ENCODE results near the gene POLDIP2. TPM values are rescaled to one million over a fixed set of nuclear protein-coding genes. Genes with fewer than 3 reads are reported as not detected.

The POLDIP2 gene
- total and polyA plus RNA-seq, 7 donors = 172 to 299 (median 196) TPM

DNA sequence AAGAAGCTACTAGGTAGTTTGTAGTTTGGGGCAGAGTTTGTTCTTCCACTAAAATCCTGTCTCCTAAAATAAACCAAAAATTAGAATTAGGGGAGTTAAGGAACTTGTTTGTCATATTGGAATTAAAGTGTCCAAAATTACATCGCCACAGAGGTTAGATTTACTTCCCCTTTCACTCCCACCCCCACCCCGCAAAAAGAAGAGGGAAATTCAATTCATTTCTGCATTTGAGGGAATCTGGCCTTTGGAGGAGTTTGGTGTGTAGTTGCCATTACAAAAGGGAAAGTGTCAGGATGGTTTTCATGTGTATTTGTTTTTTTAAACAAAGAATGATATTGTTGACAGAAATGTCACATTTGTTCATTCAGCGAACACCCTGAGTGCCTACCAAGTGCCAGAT is 32.5 kb downstream of the POLDIP2 start:
- ATAC-seq = no peak

DNA sequence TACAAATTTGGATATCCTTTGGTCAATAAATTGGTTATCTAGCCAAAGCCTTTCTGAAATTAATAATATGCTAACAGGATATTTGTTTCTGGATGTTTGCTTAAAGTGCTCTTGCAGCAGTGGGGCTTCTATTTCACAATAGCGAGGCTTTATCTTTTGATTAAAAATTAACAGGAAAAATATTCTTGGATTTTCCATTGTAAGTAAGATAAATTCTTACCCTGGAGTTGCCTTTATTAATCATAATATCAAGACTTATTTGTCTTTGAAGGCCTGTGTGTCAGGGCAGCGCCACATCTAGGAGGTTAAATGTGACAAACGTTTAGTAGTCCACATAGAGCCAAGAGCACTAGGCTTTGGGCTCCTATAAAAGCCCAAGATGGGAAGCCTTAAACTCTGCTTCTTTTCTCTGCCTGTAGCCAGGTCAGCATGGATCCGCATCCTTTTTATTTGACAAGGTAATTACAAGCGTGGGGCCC is 33.0 kb downstream of the POLDIP2 start:
- H3K4me3 ChIP-seq = no peak overlapping the region
- H3K9me3 ChIP-seq = no peaks in the 10 kb centered on the region
- whole genome bisulfite sequencing, 3 donors = 86 to 91% (median 88%) methylated on average over 5 of the region's 5 CpGs
- H3K4me1 ChIP-seq = peaks cover 6% of the 10 kb centered on the region
- ATAC-seq (no peak), DNase-seq (no peak)
- intact Hi-C loops (cut with DNase I) = no loop called here
- no peaks in the 10 kb centered on the region for H3K27me3 ChIP-seq (ENCODE audit: insufficient read depth in 3 of 3, low read length in 2 of 3)
- H3K27ac ChIP-seq = no peak overlapping the region
- TF ChIP-seq, protein P1, sequence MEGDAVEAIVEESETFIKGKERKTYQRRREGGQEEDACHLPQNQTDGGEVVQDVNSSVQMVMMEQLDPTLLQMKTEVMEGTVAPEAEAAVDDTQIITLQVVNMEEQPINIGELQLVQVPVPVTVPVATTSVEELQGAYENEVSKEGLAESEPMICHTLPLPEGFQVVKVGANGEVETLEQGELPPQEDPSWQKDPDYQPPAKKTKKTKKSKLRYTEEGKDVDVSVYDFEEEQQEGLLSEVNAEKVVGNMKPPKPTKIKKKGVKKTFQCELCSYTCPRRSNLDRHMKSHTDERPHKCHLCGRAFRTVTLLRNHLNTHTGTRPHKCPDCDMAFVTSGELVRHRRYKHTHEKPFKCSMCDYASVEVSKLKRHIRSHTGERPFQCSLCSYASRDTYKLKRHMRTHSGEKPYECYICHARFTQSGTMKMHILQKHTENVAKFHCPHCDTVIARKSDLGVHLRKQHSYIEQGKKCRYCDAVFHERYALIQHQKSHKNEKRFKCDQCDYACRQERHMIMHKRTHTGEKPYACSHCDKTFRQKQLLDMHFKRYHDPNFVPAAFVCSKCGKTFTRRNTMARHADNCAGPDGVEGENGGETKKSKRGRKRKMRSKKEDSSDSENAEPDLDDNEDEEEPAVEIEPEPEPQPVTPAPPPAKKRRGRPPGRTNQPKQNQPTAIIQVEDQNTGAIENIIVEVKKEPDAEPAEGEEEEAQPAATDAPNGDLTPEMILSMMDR (IDR thresholded peaks at IDR 0.05) = no peak
- peaks cover 2 to 33% of the 10 kb centered on the region in 2 donors for H3K36me3 ChIP-seq (ENCODE audit: insufficient read depth in 1 of 2, low read depth in 1 of 2)

More for the DNA sequence above, 32.5 kb downstream of the POLDIP2 start:
- Histone ChIP-seq H3K4me3 (no peak overlapping the region), H3K4me1 (peaks cover 3% of the 10 kb centered on the region), H3K9me3 (no peaks in the 10 kb centered on the region), H3K27ac (no peak overlapping the region), H3K27me3 (ENCODE audit: insufficient read depth in 3 of 3, low read length in 2 of 3) (no peaks in the 10 kb centered on the region), H3K36me3 (ENCODE audit: insufficient read depth in 1 of 2, low read depth in 1 of 2) (peaks cover 2 to 38% of the 10 kb centered on the region in 2 donors)
- intact Hi-C loops (cut with DNase I) = no loop called here
- TF ChIP-seq, protein P1 (IDR thresholded peaks at IDR 0.05) = no peak
- no peak for DNase-seq
- WGBS, 3 donors = 89 to 94% (median 90%) methylated on average over 3 of the region's 3 CpGs

DNA sequence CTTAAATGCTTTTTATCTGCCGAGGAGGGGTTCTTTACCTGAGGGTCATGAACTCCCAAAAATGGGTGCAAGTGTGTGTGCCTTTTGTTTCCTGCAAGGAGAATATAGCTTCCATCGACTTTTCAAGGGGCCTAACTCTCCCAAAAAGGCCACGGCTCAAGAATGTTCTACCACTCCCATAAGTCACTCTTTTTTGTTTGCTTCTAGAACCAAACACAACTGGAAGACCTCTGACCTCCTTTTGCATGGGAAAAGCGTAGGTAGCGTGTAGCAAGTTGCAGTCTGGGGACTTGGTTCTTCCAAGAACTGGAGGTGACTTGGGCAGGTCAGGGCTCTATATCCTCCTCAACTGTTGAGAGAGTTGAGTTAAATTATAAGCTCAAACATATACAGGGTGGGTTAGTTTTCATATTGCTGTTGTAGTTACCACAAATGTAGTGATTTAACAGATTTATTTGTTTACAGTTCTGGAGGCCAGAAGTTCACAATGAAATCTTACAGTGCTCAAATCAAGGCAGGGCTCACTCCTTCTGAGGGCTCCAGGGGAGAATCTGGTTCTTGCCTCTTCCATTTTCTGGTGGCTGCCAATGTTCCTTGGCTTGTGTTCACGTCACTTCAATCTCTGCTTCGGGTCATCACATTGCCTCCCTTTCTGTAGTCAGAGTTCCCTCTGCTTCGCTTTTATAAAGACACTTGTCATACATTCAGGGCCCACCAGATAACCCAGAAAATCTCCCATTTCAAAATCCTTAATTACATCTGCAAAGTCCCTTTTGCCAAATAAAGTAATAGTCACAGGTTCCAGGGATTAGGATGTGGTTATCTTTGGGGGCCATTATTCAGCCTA is 36.9 kb downstream of the POLDIP2 start:
- Histone ChIP-seq H3K4me3 (peak overlapping the region; percentile 82), H3K27me3 (ENCODE audit: insufficient read depth in 3 of 3, low read length in 2 of 3) (no peaks in the 10 kb centered on the region), H3K4me1 (peaks cover 14% of the 10 kb centered on the region), H3K27ac (no peak overlapping the region), H3K9me3 (no peaks in the 10 kb centered on the region), H3K36me3 (ENCODE audit: insufficient read depth in 1 of 2, low read depth in 1 of 2) (no peaks in the 10 kb centered on the region)
- WGBS, 3 donors = 65 to 73% (median 68%) methylated on average over 8 of the region's 8 CpGs
- intact Hi-C loops (cut with DNase I) = no loop called here
- DNase-seq (no peak), ATAC-seq (no peak)
- TF ChIP-seq, protein P1 (IDR thresholded peaks at IDR 0.05) = no peak

DNA sequence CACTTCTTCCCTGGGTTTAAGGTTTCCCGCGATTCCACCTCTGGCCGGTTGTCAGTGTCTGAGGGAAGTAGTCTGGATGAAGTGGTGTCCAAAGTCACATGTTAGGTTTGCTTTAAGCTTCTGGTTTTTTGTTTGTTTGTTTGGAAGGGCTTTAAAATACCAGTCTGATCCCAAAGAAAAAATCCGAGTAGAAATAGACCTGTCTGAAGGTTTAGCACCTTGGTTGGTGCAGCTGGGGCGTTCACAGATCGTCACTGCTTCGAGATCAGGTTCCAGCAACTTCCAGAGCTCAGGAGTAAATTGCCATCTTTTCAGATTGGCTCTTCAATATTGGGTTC is 37.8 kb downstream of the POLDIP2 start:
- H3K9me3 ChIP-seq = no peaks in the 10 kb centered on the region
- DNase-seq = no peak
- H3K4me1 ChIP-seq = peaks cover 14% of the 10 kb centered on the region
- TF ChIP-seq, protein P1 (IDR thresholded peaks at IDR 0.05) = no peak
- no peaks in the 10 kb centered on the region for H3K27me3 ChIP-seq (ENCODE audit: insufficient read depth in 3 of 3, low read length in 2 of 3)
- H3K4me3 ChIP-seq = peak overlapping the region; percentile 82
- intact Hi-C loops (cut with DNase I) = loop anchor here in 1 of 2 donors (2.0 to 5.0 kb wide), 2 partner anchors 15 to 277 kb away; partner anchors contain the start of genes IFT20, NLK and TNFAIP1
- ATAC-seq = peak in 1 of 4 donors; percentile 1
- H3K36me3 ChIP-seq (ENCODE audit: insufficient read depth in 1 of 2, low read depth in 1 of 2) = no peaks in the 10 kb centered on the region
- WGBS, 3 donors = 1 to 5% (median 3%) methylated on average over 7 of the region's 7 CpGs
- H3K27ac ChIP-seq = peak overlapping the region; percentile 59

All from psoas muscle (tissue), 8 donors.